OCI-LY3 (cell line): Measurements from ENCODE around the gene SRSF3.

Experiments used
- EZH2phosphoT487 ChIP-seq: fragments of 200-600 bp; shearing (Covaris generic); IDR thresholded peaks from 2 replicates; pipeline ENCODE4 v1.6.1; 2018; ENCODE audit warnings: antibody characterized with exemption, mixed run types, low read depth
- TF ChIP-seq, protein P1 (sequence below): fragments of 200-600, 300-600 bp; sonication (generic); IDR thresholded peaks from 2 replicates; pipeline ENCODE4 v1.5.1; 2014; ENCODE audit warnings: antibody characterized with exemption, low read length, low read depth

DNA sequence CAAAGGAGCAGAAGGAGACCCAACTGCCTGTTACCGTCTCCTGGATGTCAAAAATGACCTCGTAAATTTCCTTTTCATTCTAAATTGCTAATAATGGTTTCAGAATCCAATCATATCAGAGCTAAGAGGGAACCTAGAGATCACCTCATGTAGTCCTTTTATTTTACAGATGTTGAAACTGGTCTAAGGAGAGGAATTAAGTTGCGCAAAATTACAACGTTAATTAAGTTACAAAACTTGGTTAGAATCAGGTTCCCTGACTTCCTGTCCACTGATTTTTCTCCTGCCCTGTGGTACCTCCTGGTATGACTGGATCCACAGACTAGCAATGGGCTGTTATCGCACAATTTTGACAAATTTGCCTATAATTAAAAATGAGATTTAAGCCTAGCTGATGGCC lies 37.9 kb upstream of the SRSF3 start:
- TF ChIP-seq, protein P1, sequence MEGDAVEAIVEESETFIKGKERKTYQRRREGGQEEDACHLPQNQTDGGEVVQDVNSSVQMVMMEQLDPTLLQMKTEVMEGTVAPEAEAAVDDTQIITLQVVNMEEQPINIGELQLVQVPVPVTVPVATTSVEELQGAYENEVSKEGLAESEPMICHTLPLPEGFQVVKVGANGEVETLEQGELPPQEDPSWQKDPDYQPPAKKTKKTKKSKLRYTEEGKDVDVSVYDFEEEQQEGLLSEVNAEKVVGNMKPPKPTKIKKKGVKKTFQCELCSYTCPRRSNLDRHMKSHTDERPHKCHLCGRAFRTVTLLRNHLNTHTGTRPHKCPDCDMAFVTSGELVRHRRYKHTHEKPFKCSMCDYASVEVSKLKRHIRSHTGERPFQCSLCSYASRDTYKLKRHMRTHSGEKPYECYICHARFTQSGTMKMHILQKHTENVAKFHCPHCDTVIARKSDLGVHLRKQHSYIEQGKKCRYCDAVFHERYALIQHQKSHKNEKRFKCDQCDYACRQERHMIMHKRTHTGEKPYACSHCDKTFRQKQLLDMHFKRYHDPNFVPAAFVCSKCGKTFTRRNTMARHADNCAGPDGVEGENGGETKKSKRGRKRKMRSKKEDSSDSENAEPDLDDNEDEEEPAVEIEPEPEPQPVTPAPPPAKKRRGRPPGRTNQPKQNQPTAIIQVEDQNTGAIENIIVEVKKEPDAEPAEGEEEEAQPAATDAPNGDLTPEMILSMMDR = no peak
- TF ChIP-seq EZH2phosphoT487 = no peak
